T47D (cell line): ENCODE results near the gene UPF3B.
A peak's percentile ranks its signal among the peaks of the same experiment; 100 is the strongest.
"Not testable (repeated sequence)": the region's sequence is repeated elsewhere in the genome, so short reads cannot be mapped to it uniquely, and the experiment has no call there.

Experiments
- DNase-seq, 2 experiments: peaks; one replicate each; pipeline versions ENCODE4 v3.0.0 to v3.0.0-alpha.2; 2011 to 2012; ENCODE audit warnings: low read depth in 1 of 2, low spot score in 1 of 2
- JUND ChIP-seq: IDR thresholded peaks from 2 replicates; pipeline ENCODE4 v1.6.1; 2012; ENCODE audit warnings: low read depth
- in situ Hi-C: cut with HindIII; loops from 2 replicates; pipeline ENCODE4 v1.10.0; 2016; ENCODE audit warnings: low sequenced_read_pairs, low pct_unique_long_range_greater_than_20kb

Gene UPF3B

GRCh38 chrX:119852382-119853353 is at the start of gene UPF3B:
Gene UPF3B (minus strand): TSS chrX:119852963. CDS start chrX:119852928, 35 bp downstream.
- TF ChIP-seq JUND = no peak
- in situ Hi-C loops = no loop called here
- DNase-seq = peak; percentile 73 to 97

GRCh38 chrX:119900976-119901375 is 48.2 kb upstream of the UPF3B start:
- no peak for DNase-seq
- in situ Hi-C loops = no loop called here

GRCh38 chrX:119899125-119899524 is 46.4 kb upstream of the UPF3B start:
- in situ Hi-C loops = no loop called here
- no peak for DNase-seq
- no peak for TF ChIP-seq JUND

More at GRCh38 chrX:119900976-119901375, 48.2 kb upstream of the UPF3B start:
- no peak for TF ChIP-seq JUND

- in situ Hi-C loops = no loop called here
- DNase-seq = peak in 1 of 2 experiments; percentile 30
Measured at GRCh38 chrX:119895843-119896326, 43.1 kb upstream of the UPF3B start, which contains the start of gene AKAP14. Gene AKAP14 (plus strand): TSS chrX:119895893. CDS start chrX:119903224, 7,331 bp downstream.

GRCh38 chrX:119891961-119892692 is 39.4 kb upstream of the UPF3B start:
- in situ Hi-C loops, DNase-seq: not testable (repeated sequence)

More at GRCh38 chrX:119895843-119896326, 43.1 kb upstream of the UPF3B start, which contains the start of gene AKAP14:
- TF ChIP-seq JUND = no peak

- DNase-seq, in situ Hi-C loops: not testable (repeated sequence)
Measured at GRCh38 chrX:119890626-119891025, 37.9 kb upstream of the UPF3B start.

GRCh38 chrX:119887721-119888425 is 35.1 kb upstream of the UPF3B start:
- TF ChIP-seq JUND = no peak
- DNase-seq = peak in 1 of 2 experiments; percentile 69
- in situ Hi-C loops = no loop called here

GRCh38 chrX:119885554-119886428 is 33.0 kb upstream of the UPF3B start:
- no peak for TF ChIP-seq JUND
- in situ Hi-C loops = no loop called here
- DNase-seq = peak in 1 of 2 experiments; percentile 43

- peak in 1 of 2 experiments; percentile 57 for DNase-seq
- in situ Hi-C loops = no loop called here
Measured at GRCh38 chrX:119880552-119881437, 28.0 kb upstream of the UPF3B start.

GRCh38 chrX:119880076-119880475 is 27.3 kb upstream of the UPF3B start:
- in situ Hi-C loops = no loop called here
- DNase-seq = no peak
- TF ChIP-seq JUND = no peak

More at GRCh38 chrX:119880552-119881437, 28.0 kb upstream of the UPF3B start:
- TF ChIP-seq JUND = no peak
